WTC11 (cell line): Measurements from ENCODE around the gene EDDM13. TPM values are rescaled to one million over a fixed set of nuclear protein-coding genes. Genes with fewer than 3 reads are reported as not detected.

Experiments used
- ATAC-seq: fragments of 200-7000 bp; cut with Tn5 transposase; 2 replicates; pipeline ENCODE4 v1.10.0; 2021; ENCODE audit warnings: mild to moderate bottlenecking, moderate library complexity
- CTCF ChIA-PET: fragments of 300-600 bp; sonication (Branson Sonifier 250); formaldehyde crosslinking; loops from one replicate; lab custom pipeline; 2021; ENCODE audit warnings: antibody characterized with exemption; lab: Charles Lee
- POLR2A ChIA-PET: fragments of 350-600 bp; sonication (Branson Sonifier 250); formaldehyde crosslinking; loops from one replicate; lab custom pipeline; 2021; ENCODE audit warnings: antibody characterized with exemption; lab: Charles Lee
- DNase-seq: peaks from one replicate; pipeline ENCODE4 v3.0.0; 2021; ENCODE audit warnings: low spot score
- H3K27ac Mint-ChIP-seq: 2 replicates; pipeline ENCODE4 v1.8.0; 2021; ENCODE audit warnings: mixed read lengths
- H3K27me3 Mint-ChIP-seq: 2 replicates; pipeline ENCODE4 v1.8.0; 2021; ENCODE audit warnings: low read depth, mild to moderate bottlenecking, moderate library complexity, mixed read lengths
- H3K36me3 Mint-ChIP-seq: 2 replicates; pipeline ENCODE4 v1.8.0; 2021; ENCODE audit warnings: mixed read lengths
- H3K4me1 Mint-ChIP-seq: 2 replicates; pipeline ENCODE4 v1.8.0; 2022; ENCODE audit warnings: mixed read lengths
- H3K4me3 Mint-ChIP-seq: 2 replicates; pipeline ENCODE4 v1.8.0; 2021; ENCODE audit warnings: mild to moderate bottlenecking, moderate library complexity, mixed read lengths
- H3K9me3 Mint-ChIP-seq: 2 replicates; pipeline ENCODE4 v1.8.0; 2021; ENCODE audit warnings: mixed read lengths
- ARID4B ChIP-seq: sonication (generic); formaldehyde crosslinking; IDR thresholded peaks from 2 replicates; pipeline ENCODE4 v1.8.0; 2023; ENCODE audit warnings: missing genetic modification reagents, mild to moderate bottlenecking, borderline replicate concordance
- E2F1 ChIP-seq: sonication (generic); formaldehyde crosslinking; IDR thresholded peaks from 2 replicates; pipeline ENCODE4 v1.8.0; 2022; ENCODE audit warnings: mild to moderate bottlenecking, missing genetic modification reagents
- E2F5 ChIP-seq: sonication (generic); formaldehyde crosslinking; IDR thresholded peaks from 2 replicates; pipeline ENCODE4 v1.8.1; 2022; ENCODE audit warnings: mild to moderate bottlenecking, moderate library complexity, missing genetic modification reagents
- ERG ChIP-seq: fragments of 250-450 bp; sonication (Bioruptor Pico); IDR thresholded peaks from 2 replicates; pipeline ENCODE4 v1.8.0; 2021; ENCODE audit warnings: mild to moderate bottlenecking
- ESRRA ChIP-seq: sonication (generic); formaldehyde crosslinking; IDR thresholded peaks from 2 replicates; pipeline ENCODE4 v1.8.1; 2022; ENCODE audit warnings: mild to moderate bottlenecking, missing genetic modification reagents, borderline replicate concordance
- GTF2I ChIP-seq: fragments of 250-450 bp; sonication (Bioruptor Pico); conservative IDR thresholded peaks from 2 replicates; pipeline ENCODE4 v1.4.0; 2021; ENCODE audit warnings: mild to moderate bottlenecking
- HMGXB4 ChIP-seq: sonication (generic); formaldehyde crosslinking; IDR thresholded peaks from 2 replicates; pipeline ENCODE4 v1.8.1; 2023; ENCODE audit warnings: mild to moderate bottlenecking, moderate library complexity, missing genetic modification reagents
- IRF2 ChIP-seq: sonication (generic); formaldehyde crosslinking; IDR thresholded peaks from 2 replicates; pipeline ENCODE4 v1.8.0; 2022; ENCODE audit warnings: low read depth, missing genetic modification reagents, borderline replicate concordance
- JAZF1 ChIP-seq: fragments of 250-450 bp; sonication (Bioruptor Pico); IDR thresholded peaks from 2 replicates; pipeline ENCODE4 v1.9.0; 2021; ENCODE audit warnings: moderate library complexity, mild to moderate bottlenecking, inconsistent platforms
- KAT7 ChIP-seq: sonication (generic); formaldehyde crosslinking; IDR thresholded peaks from 2 replicates; pipeline ENCODE4 v1.8.1; 2023; ENCODE audit warnings: missing genetic modification reagents, mild to moderate bottlenecking, borderline replicate concordance
- MAX ChIP-seq: sonication (generic); formaldehyde crosslinking; IDR thresholded peaks from 2 replicates; pipeline ENCODE4 v1.8.0; 2022; ENCODE audit warnings: mild to moderate bottlenecking, missing genetic modification reagents
- NR2C2 ChIP-seq: sonication (generic); formaldehyde crosslinking; IDR thresholded peaks from 2 replicates; pipeline ENCODE4 v1.8.0; 2022; ENCODE audit warnings: mild to moderate bottlenecking, missing genetic modification reagents
- SP1 ChIP-seq: sonication (generic); formaldehyde crosslinking; conservative IDR thresholded peaks from 2 replicates; pipeline ENCODE4 v1.8.1; 2022; ENCODE audit warnings: missing genetic modification reagents
- STAT6 ChIP-seq: sonication (generic); formaldehyde crosslinking; conservative IDR thresholded peaks from 2 replicates; pipeline ENCODE4 v1.8.1; 2023; ENCODE audit warnings: mild to moderate bottlenecking, low read depth, missing genetic modification reagents, moderate library complexity
- USF1 ChIP-seq: sonication (generic); formaldehyde crosslinking; IDR thresholded peaks from 2 replicates; pipeline ENCODE4 v1.8.0; 2022; ENCODE audit warnings: mild to moderate bottlenecking, missing genetic modification reagents
- ZNF138 ChIP-seq: sonication (generic); formaldehyde crosslinking; conservative IDR thresholded peaks from 2 replicates; pipeline ENCODE4 v1.8.1; 2022; ENCODE audit warnings: mild to moderate bottlenecking, moderate library complexity, missing genetic modification reagents
- ZNF263 ChIP-seq: sonication (generic); formaldehyde crosslinking; IDR thresholded peaks from 2 replicates; pipeline ENCODE4 v1.8.1; 2022; ENCODE audit warnings: low read depth, mild to moderate bottlenecking, moderate library complexity, missing genetic modification reagents
- ZNF317 ChIP-seq: sonication (generic); formaldehyde crosslinking; IDR thresholded peaks from 2 replicates; pipeline ENCODE4 v1.8.1; 2023; ENCODE audit warnings: low read depth, mild to moderate bottlenecking, moderate library complexity, missing genetic modification reagents, borderline replicate concordance
- ZNF532 ChIP-seq: fragments of 250-450 bp; sonication (Bioruptor Pico); IDR thresholded peaks from 2 replicates; pipeline ENCODE4 v1.9.0; 2021; ENCODE audit warnings: mild to moderate bottlenecking, borderline replicate concordance
- total RNA-seq: library from RNA; stranded (reverse); gene quantifications from 3 replicates; pipeline ENCODE4 v1.2.3, GENCODE V29; 2021

The EDDM13 gene
- total RNA-seq, 1 experiment from 2014 or later, result not detected

GRCh38 chr19:56291867-56292266 lies 19.3 kb downstream of the EDDM13 start:
- TF ChIP-seq ESRRA (CRISPR knock-in tag) (no peak), ERG (no peak), ZNF317 (no peak), JAZF1 (CRISPR knock-in tag) (no peak), STAT6 (CRISPR knock-in tag) (no peak), NR2C2 (CRISPR knock-in tag) (no peak), ARID4B (CRISPR knock-in tag) (no peak), USF1 (CRISPR knock-in tag) (no peak), ZNF532 (CRISPR knock-in tag) (no peak), IRF2 (CRISPR knock-in tag) (no peak), E2F5 (CRISPR knock-in tag) (no peak), KAT7 (CRISPR knock-in tag) (no peak), GTF2I (no peak), E2F1 (no peak), ZNF263 (CRISPR knock-in tag) (no peak), MAX (CRISPR knock-in tag) (no peak), SP1 (CRISPR knock-in tag) (no peak), HMGXB4 (CRISPR knock-in tag) (no peak), ZNF138 (CRISPR knock-in tag) (no peak)
- peaks cover 20% of the 10 kb centered on the region for H3K9me3 Mint-ChIP-seq
- peaks cover 17% of the 10 kb centered on the region for H3K36me3 Mint-ChIP-seq
- H3K4me3 Mint-ChIP-seq, result no peak overlapping the region
- ATAC-seq (no peak), DNase-seq (no peak)
- H3K4me1 Mint-ChIP-seq, result peaks cover 3% of the 10 kb centered on the region; the same call in 1 of the 2 replicates
- no peak overlapping the region for H3K27ac Mint-ChIP-seq
- no peaks in the 10 kb centered on the region for H3K27me3 Mint-ChIP-seq
- CTCF ChIA-PET, result interaction anchor here (3.3 kb wide), 1 partner anchor 18 kb away, joined by 13 read pairs; no protein-coding TSS in a partner anchor
- POLR2A ChIA-PET, result no interaction called here
